Tibial nerve (tissue), 4 donors: Measurements from ENCODE around the gene TMEM132A. TPM values are rescaled to one million over a fixed set of nuclear protein-coding genes. Genes with fewer than 3 reads are reported as not detected.
A peak's percentile ranks its signal among the peaks of the same experiment; 100 is the strongest.

ENCODE experiments used
- DNase-seq, 2 donors: peaks; one replicate each; pipeline ENCODE4 v3.0.0-alpha.2; 2019; ENCODE audit warnings: low spot score in 2 of 2
- H3K27ac ChIP-seq, 4 donors: fragments of 200-600 bp; sonication (generic) in 3 of 4; one replicate each; pipeline ENCODE4 v1.5.1; 2017 to 2019; ENCODE audit warnings: mild to moderate bottlenecking in 1 of 4
- H3K27me3 ChIP-seq, 2 donors: fragments of 200-600 bp; sonication (generic) in 1 of 2; one replicate each; pipeline versions ENCODE4 v1.5.1 to v1.6.0; 2017 to 2019
- H3K36me3 ChIP-seq, 3 donors: fragments of 200-600 bp; sonication (generic); one replicate each; pipeline ENCODE4 v1.5.1; 2018 to 2019
- H3K4me1 ChIP-seq, 4 donors: fragments of 200-600 bp; sonication (generic) in 3 of 4; one replicate each; pipeline ENCODE4 v1.5.1; 2017 to 2019
- H3K4me3 ChIP-seq, 4 donors: fragments of 200-600 bp; sonication (generic) in 3 of 4; one replicate each; pipeline ENCODE4 v1.5.1; 2017 to 2019; ENCODE audit warnings: mild to moderate bottlenecking in 1 of 4, moderate library complexity in 1 of 4
- H3K9me3 ChIP-seq, 4 donors: fragments of 200-600 bp; sonication (generic) in 3 of 4; one replicate each; pipeline ENCODE4 v1.5.1; 2017 to 2019
- CTCF ChIP-seq, 5 experiments: fragments of 200-600 bp in 3 of 5; fragments of 450-650 bp in 2 of 5; sonication (generic) in 3 of 5; IDR thresholded peaks; one replicate each; pipeline ENCODE4 v1.5.1; 2016 to 2019; ENCODE audit warnings: antibody characterized with exemption in 5 of 5, mild to moderate bottlenecking in 3 of 5, moderate library complexity in 2 of 5
- EP300 ChIP-seq, 2 donors: sonication (generic); formaldehyde crosslinking; IDR thresholded peaks; one replicate each; pipeline ENCODE4 v1.6.1; 2017; ENCODE audit warnings: antibody characterized with exemption in 2 of 2, mild to moderate bottlenecking in 1 of 2
- POLR2A ChIP-seq, 2 donors: fragments of 450-650 bp; IDR thresholded peaks; one replicate each; pipeline ENCODE4 v1.6.1; 2017; ENCODE audit warnings: antibody characterized with exemption in 2 of 2, mild to moderate bottlenecking in 2 of 2, moderate library complexity in 2 of 2
- WGBS, 2 donors: methylation state at CpG; one replicate each; pipeline ENCODE4 v1.1.5; 2018; 5-methylcytosine and 5-hydroxymethylcytosine counted together
- total RNA-seq, 4 donors: library from RNA; depleted of rRNA; stranded (reverse); fragments of >200 nt; gene quantifications; one replicate each; pipeline ENCODE4 v1.1.0, GENCODE V29; 2016

TMEM132A gene
- total RNA-seq, 4 donors from 2014 or later = 15.9 to 41.9 (median 26.6) TPM

DNA sequence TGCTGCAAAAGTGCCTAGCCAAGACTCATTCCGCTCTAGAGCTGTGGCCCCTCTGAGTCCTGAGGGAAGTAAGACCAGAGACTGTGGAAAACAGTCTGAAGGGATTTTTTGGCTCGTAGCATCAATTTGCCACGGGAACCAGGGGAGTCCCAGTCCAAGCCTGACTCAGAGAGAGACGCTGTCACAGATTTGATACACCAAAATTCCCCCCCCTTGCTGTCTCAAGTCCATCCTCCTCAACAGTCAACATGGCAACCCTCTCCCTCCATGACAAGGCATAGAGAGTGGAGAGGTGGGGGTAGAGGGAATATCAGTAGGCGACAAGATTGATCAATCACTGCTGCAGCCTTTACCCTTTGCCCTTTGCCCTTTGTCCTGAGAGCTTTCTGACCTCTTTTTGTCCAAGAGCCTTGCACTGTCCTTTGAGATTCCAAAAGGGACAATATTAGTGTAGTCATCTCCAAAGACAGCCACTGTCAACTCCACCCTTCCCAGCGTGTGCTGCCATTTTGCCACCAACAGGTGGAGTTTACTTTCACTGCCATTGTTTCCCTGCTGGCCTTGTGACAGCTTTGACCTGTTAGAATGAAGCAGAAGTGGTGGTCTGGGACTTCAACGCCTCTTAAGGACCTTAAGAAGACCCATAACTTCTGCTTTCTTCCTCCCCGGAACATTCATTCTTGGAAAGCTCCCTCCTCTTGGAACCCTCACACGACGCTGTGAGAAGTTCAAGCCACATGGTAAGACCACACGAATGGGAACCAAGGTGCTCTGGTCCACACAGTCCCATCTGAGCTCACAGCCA lies 20.4 kb downstream of the TMEM132A start:
- H3K36me3 ChIP-seq = peaks cover 0 to 67% (median 10%) of the 10 kb centered on the region in 3 donors
- TF ChIP-seq POLR2A (IDR thresholded peaks at IDR 0.05) (no peak), EP300 (IDR thresholded peaks at IDR 0.05) (no peak), CTCF (IDR thresholded peaks at IDR 0.05) (peak in 2 of 5 experiments; percentile 10 to 22)

DNA sequence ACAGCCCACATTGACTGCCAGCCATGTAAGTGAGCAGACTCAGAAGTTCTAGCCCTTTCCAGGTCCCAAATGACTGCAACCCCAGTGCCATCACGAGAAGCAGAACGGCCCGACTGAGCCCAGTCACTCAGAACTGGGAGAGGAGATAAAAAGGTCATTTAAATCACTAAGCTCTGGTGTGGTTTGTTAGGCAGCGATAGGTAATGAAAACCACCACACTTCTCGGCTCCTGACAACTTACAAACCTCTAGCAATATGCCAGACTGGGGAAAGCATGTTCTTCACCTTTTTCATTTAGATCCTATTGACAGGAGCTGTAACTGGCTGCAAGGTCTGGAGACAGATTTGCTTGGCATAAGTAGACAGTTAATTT lies 21.0 kb downstream of the TMEM132A start:
- WGBS, 2 donors = 90 to 91% methylated on average over 4 to 5 of the region's 5 CpGs
- Histone ChIP-seq H3K9me3 (no peaks in the 10 kb centered on the region), H3K4me3 (no peak overlapping the region), H3K27me3 (no peaks in the 10 kb centered on the region), H3K36me3 (peaks cover 0 to 61% (median 10%) of the 10 kb centered on the region in 3 donors), H3K4me1 (peaks cover 0 to 58% (median 16%) of the 10 kb centered on the region in 4 donors), H3K27ac (no peak overlapping the region)
- TF ChIP-seq POLR2A (IDR thresholded peaks at IDR 0.05) = no peak
- TF ChIP-seq EP300 (IDR thresholded peaks at IDR 0.05) = no peak
- TF ChIP-seq CTCF (IDR thresholded peaks at IDR 0.05) = no peak
- DNase-seq = no peak

More for the DNA sequence above, 20.4 kb downstream of the TMEM132A start:
- no peaks in the 10 kb centered on the region for H3K27me3 ChIP-seq
- H3K27ac ChIP-seq = no peak overlapping the region
- H3K4me3 ChIP-seq = no peak overlapping the region
- H3K9me3 ChIP-seq = no peaks in the 10 kb centered on the region
- H3K4me1 ChIP-seq = peaks cover 0 to 52% (median 13%) of the 10 kb centered on the region in 4 donors
- WGBS, 2 donors = 82% methylated on average over 11 of the region's 11 CpGs
- no peak for DNase-seq

DNA sequence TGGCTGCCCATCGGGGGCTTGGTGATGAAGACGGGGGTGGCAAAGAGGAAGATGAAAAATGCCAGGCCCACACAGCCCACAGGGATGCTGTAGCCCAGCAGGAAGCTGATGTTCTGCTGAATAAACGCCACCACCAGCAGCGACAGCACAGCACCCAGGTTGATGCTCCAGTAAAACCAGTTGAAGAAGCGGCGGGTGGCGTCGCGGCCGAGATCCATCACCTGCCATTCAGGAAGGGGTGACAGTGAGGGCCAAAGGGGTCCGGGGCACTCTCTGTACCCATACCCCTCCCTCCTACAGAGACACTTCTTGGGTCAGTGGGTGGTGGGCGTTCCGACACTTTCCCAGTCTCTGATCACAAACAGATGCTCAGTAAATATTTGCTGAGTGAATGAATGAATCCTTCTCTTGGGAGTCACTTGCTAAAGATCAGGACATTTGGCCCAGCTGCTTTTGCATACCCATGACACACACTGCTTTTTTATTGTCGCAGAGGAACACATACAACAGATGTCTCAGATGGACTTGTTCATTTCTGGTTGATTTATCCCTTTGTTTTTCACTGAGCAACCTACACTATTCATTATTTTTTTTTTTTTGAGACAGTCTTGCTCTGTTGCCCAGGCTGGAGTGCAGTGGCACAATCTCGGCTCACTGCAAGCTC lies 22.5 kb downstream of the TMEM132A start:
- H3K27ac ChIP-seq = peak overlapping the region in 2 of 4 donors; percentile 46 to 98
- H3K4me3 ChIP-seq = no peak overlapping the region
- H3K4me1 ChIP-seq = peaks cover 0 to 67% (median 18%) of the 10 kb centered on the region in 4 donors
- TF ChIP-seq CTCF (IDR thresholded peaks at IDR 0.05) (no peak), POLR2A (IDR thresholded peaks at IDR 0.05) (no peak), EP300 (IDR thresholded peaks at IDR 0.05) (no peak)
- DNase-seq = no peak
- WGBS, 2 donors = 58 to 63% methylated on average over 15 of the region's 15 CpGs
- H3K36me3 ChIP-seq = peaks cover 0 to 47% (median 10%) of the 10 kb centered on the region in 3 donors
- H3K27me3 ChIP-seq = no peaks in the 10 kb centered on the region
- no peaks in the 10 kb centered on the region for H3K9me3 ChIP-seq

GRCh38 chr11:60947700-60948099 lies 23.4 kb downstream of the TMEM132A start:
- Histone ChIP-seq H3K4me3 (no peak overlapping the region), H3K36me3 (peaks cover 0 to 37% (median 10%) of the 10 kb centered on the region in 3 donors), H3K27ac (peak overlapping the region in 3 of 4 donors; percentile 44 to 98 (median 92)), H3K4me1 (peaks cover 0 to 62% (median 18%) of the 10 kb centered on the region in 4 donors), H3K27me3 (no peaks in the 10 kb centered on the region), H3K9me3 (no peaks in the 10 kb centered on the region)
- WGBS, 2 donors = 22 to 27% methylated on average over 2 of the region's 2 CpGs
- DNase-seq = no peak
- TF ChIP-seq POLR2A (IDR thresholded peaks at IDR 0.05) (no peak), EP300 (IDR thresholded peaks at IDR 0.05) (no peak)

- H3K36me3 ChIP-seq = peaks cover 0 to 31% (median 10%) of the 10 kb centered on the region in 3 donors
- peak overlapping the region in 3 of 4 donors; percentile 35 to 98 (median 92) for H3K27ac ChIP-seq
Measured at GRCh38 chr11:60948250-60948649, 24.0 kb downstream of the TMEM132A start.

More at GRCh38 chr11:60948250-60948649, 24.0 kb downstream of the TMEM132A start:
- Histone ChIP-seq H3K27me3 (no peaks in the 10 kb centered on the region), H3K4me3 (peak overlapping the region in 1 of 4 donors; percentile 14), H3K4me1 (peaks cover 0 to 66% (median 20%) of the 10 kb centered on the region in 4 donors), H3K9me3 (no peaks in the 10 kb centered on the region)
- DNase-seq = no peak
- TF ChIP-seq POLR2A (IDR thresholded peaks at IDR 0.05) (no peak), EP300 (IDR thresholded peaks at IDR 0.05) (no peak), CTCF (IDR thresholded peaks at IDR 0.05) (no peak)
- 37 to 49% methylated on average over 5 of the region's 5 CpGs for WGBS, 2 donors
